NCI-H2171 treated with DMSO at 0.1 percent for 48 hours (cell line): ENCODE data around the gene ZNF70.

Experiments
- DNase-seq: peaks from one replicate; lab custom pipeline; 2025; lab: John Stamatoyannopoulos, UW

The ZNF70 gene

GRCh38 chr22:23779083-23779482 lies 28.2 kb upstream of the ZNF70 start:
- no peak for DNase-seq

GRCh38 chr22:23778577-23778900 lies 27.6 kb upstream of the ZNF70 start:
- no peak for DNase-seq

GRCh38 chr22:23777776-23778576 lies 27.1 kb upstream of the ZNF70 start:
- peak; percentile 91 for DNase-seq

- DNase-seq = no peak
Measured at GRCh38 chr22:23775779-23776375, 25.0 kb upstream of the ZNF70 start.

GRCh38 chr22:23774922-23775436 lies 24.1 kb upstream of the ZNF70 start:
- DNase-seq = no peak

GRCh38 chr22:23774114-23774921 lies 23.4 kb upstream of the ZNF70 start:
- DNase-seq = no peak

- DNase-seq = no peak
Measured at GRCh38 chr22:23773483-23774113, 22.7 kb upstream of the ZNF70 start.

GRCh38 chr22:23772649-23773473 lies 21.9 kb upstream of the ZNF70 start, which contains the start of gene MMP11:
MMP11 (plus strand) TSS chr22:23772849; CDS start chr22:23772871, 22 bp downstream.
- peak; percentile 58 for DNase-seq

GRCh38 chr22:23772315-23772648 lies 21.4 kb upstream of the ZNF70 start:
- no peak for DNase-seq

GRCh38 chr22:23769321-23769965 lies 18.5 kb upstream of the ZNF70 start:
- DNase-seq = no peak

GRCh38 chr22:23767673-23768548 lies 17.0 kb upstream of the ZNF70 start, which contains the start of gene CHCHD10:
CHCHD10 (minus strand) TSS chr22:23767972; CDS start chr22:23767874, 98 bp downstream.
- DNase-seq = peak; percentile 70

GRCh38 chr22:23767303-23767672 lies 16.4 kb upstream of the ZNF70 start:
- DNase-seq = no peak

- DNase-seq = no peak
Measured at GRCh38 chr22:23764899-23765881, 14.3 kb upstream of the ZNF70 start.

- DNase-seq = no peak
Measured at GRCh38 chr22:23763954-23764353, 13.0 kb upstream of the ZNF70 start.

- DNase-seq = no peak
Measured at GRCh38 chr22:23763579-23763945, 12.7 kb upstream of the ZNF70 start.

- DNase-seq = no peak
Measured at GRCh38 chr22:23762842-23763578, 12.1 kb upstream of the ZNF70 start, which contains the start of gene C22orf15. C22orf15 (plus strand) TSS chr22:23762990; CDS start chr22:23763307, 317 bp downstream.

- no peak for DNase-seq
Measured at GRCh38 chr22:23760056-23760455, 9.1 kb upstream of the ZNF70 start.

- no peak for DNase-seq
Measured at GRCh38 chr22:23759566-23759965, 8.7 kb upstream of the ZNF70 start.
